ENCODE results near the gene ROR2.
"Not testable (repeated sequence)": the region's sequence is repeated elsewhere in the genome, so short reads cannot be mapped to it uniquely, and the experiment has no call there.

Gene ROR2

GRCh38 chr9:91659529-91660495, 290.2 kb downstream of the ROR2 start:
- peak; percentile 48 for DNase-seq

GRCh38 chr9:91658513-91659105, 291.4 kb downstream of the ROR2 start:
- DNase-seq: no peak

- DNase-seq: no peak
Measured at GRCh38 chr9:91657501-91657900, 292.5 kb downstream of the ROR2 start.

GRCh38 chr9:91655658-91656057, 294.4 kb downstream of the ROR2 start:
- no peak for DNase-seq

- no peak for DNase-seq
Measured at GRCh38 chr9:91655215-91655614, 294.8 kb downstream of the ROR2 start.

GRCh38 chr9:91654527-91654926, 295.5 kb downstream of the ROR2 start:
- no peak for DNase-seq

- no peak for DNase-seq
Measured at GRCh38 chr9:91647371-91647770, 302.7 kb downstream of the ROR2 start.

GRCh38 chr9:91646702-91647101, 303.3 kb downstream of the ROR2 start:
- no peak for DNase-seq

GRCh38 chr9:91644433-91644832, 305.6 kb downstream of the ROR2 start:
- no peak for DNase-seq

GRCh38 chr9:91643481-91644077, 306.4 kb downstream of the ROR2 start:
- DNase-seq: no peak

- no peak for DNase-seq
Measured at GRCh38 chr9:91642771-91643170, 307.3 kb downstream of the ROR2 start.

- no peak for DNase-seq
Measured at GRCh38 chr9:91640428-91640827, 309.6 kb downstream of the ROR2 start.

GRCh38 chr9:91639054-91639453, 311.0 kb downstream of the ROR2 start:
- DNase-seq: no peak

GRCh38 chr9:91634832-91635231, 315.2 kb downstream of the ROR2 start:
- DNase-seq: not testable (repeated sequence)

- no peak for DNase-seq
Measured at GRCh38 chr9:91629718-91630117, 320.3 kb downstream of the ROR2 start.

GRCh38 chr9:91628892-91629291, 321.1 kb downstream of the ROR2 start:
- no peak for DNase-seq

- no peak for DNase-seq
Measured at GRCh38 chr9:91625331-91625730, 324.7 kb downstream of the ROR2 start.

GRCh38 chr9:91623004-91623403, 327.0 kb downstream of the ROR2 start:
- no peak for DNase-seq

- not testable (repeated sequence) for DNase-seq
Measured at GRCh38 chr9:91622121-91622520, 327.9 kb downstream of the ROR2 start.

GRCh38 chr9:91614044-91614443, 336.0 kb downstream of the ROR2 start:
- DNase-seq: not testable (repeated sequence)

GRCh38 chr9:91611582-91611981, 338.4 kb downstream of the ROR2 start:
- DNase-seq: no peak

GRCh38 chr9:91606255-91606995, 343.6 kb downstream of the ROR2 start:
- no peak for DNase-seq

Data from fibroblast of skin of right quadriceps (primary cell).